Ascending aorta (tissue), 2 donors: ENCODE data around the gene CPNE7. TPM values are rescaled to one million over a fixed set of nuclear protein-coding genes. Genes with fewer than 3 reads are reported as not detected.

Experiments used
- DNase-seq, 2 donors: peaks; one replicate each; pipeline ENCODE4 v3.0.0-alpha.2; 2019; ENCODE audit warnings: low spot score in 2 of 2
- H3K27ac ChIP-seq, 2 donors: fragments of 200-600 bp; sonication (generic); one replicate each; pipeline ENCODE4 v1.5.1; 2016 to 2017; ENCODE audit warnings: mild to moderate bottlenecking in 1 of 2
- H3K27me3 ChIP-seq: fragments of 200-600 bp; sonication (generic); one replicate; pipeline ENCODE4 v1.5.1; 2017
- H3K36me3 ChIP-seq, 2 donors: fragments of 200-600 bp; sonication (generic); one replicate each; pipeline ENCODE4 v1.5.1; 2016
- H3K4me1 ChIP-seq, 2 donors: fragments of 200-600 bp; sonication (generic); one replicate each; pipeline ENCODE4 v1.5.1; 2016 to 2017; ENCODE audit warnings: mild to moderate bottlenecking in 1 of 2
- H3K4me3 ChIP-seq, 2 donors: fragments of 200-600 bp; sonication (generic); one replicate each; pipeline ENCODE4 v1.5.1; 2016 to 2017; ENCODE audit warnings: mild to moderate bottlenecking in 1 of 2
- H3K9me3 ChIP-seq, 2 donors: fragments of 200-600 bp; sonication (generic); one replicate each; pipeline ENCODE4 v1.5.1; 2016
- CTCF ChIP-seq, 3 experiments: fragments of 200-600 bp in 2 of 3; fragments of 450-650 bp in 1 of 3; sonication (generic) in 2 of 3; IDR thresholded peaks; one replicate each; pipeline ENCODE4 v1.5.1; 2016 to 2019; ENCODE audit warnings: antibody characterized with exemption in 3 of 3, mild to moderate bottlenecking in 1 of 3, moderate library complexity in 1 of 3
- intact Hi-C: fragments of 100-400 bp; cut with DNase I; formaldehyde crosslinking; loops from one replicate; pipeline ENCODE4 v1.15.1; 2023
- total RNA-seq: library from RNA; depleted of rRNA; stranded (reverse); fragments of >200 nt; gene quantifications from one replicate; pipeline ENCODE4 v1.1.0, GENCODE V29; 2016

The CPNE7 gene
- total RNA-seq, 1 donor from 2014 or later, result not detected

DNA sequence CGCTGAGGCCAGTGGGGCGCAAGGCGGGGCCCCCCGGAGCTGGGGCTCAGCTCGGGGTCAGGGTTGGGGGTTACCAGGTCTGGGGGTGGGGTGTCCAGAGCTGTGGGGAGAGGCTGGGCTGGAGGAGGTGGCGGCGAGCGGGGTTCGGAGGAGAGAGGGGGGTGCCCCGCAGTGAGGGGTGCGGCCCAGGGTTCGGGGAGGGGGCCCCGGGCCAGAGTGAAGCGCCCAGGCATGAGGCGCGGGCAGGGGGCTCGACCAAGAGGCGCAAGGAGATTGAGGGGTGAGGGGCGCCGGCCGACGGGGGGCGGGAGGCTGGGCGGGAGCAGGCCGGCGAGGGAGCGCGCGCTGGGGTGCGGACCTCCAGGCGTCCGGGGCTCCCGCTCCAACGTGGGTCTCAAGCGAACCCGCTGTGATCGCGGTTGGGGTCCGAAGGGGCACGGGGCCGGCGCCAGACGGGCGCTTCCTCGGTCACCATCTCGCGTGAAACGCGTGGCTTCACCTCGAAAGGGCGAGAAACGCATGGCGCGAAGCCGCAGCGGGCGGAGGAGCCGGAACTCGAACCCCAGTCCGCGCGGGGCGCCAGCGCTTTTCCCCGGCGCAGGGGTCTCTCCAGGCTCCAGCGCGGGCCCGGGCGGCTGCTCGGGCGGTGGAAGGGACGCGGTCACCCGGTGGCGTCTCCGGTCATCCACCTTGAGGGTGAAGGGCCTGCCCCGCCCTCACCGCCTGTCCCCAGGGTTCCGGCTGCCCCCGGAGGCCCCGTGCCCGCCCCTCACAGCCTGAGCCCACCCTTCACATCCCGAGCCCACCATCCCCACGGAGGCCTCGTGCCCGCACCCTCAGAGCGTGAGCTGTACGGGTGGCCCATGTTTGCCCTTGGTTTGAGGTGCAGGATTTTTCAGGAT lies 846 bp downstream of the CPNE7 start:
- Histone ChIP-seq H3K9me3 (no peaks in the 10 kb centered on the region), H3K4me3 (peak overlapping the region in 1 of 2 donors; percentile 38), H3K27ac (no peak overlapping the region), H3K4me1 (peaks cover 7 to 10% of the 10 kb centered on the region in 2 donors), H3K27me3 (peaks cover 4% of the 10 kb centered on the region), H3K36me3 (no peaks in the 10 kb centered on the region)
- TF ChIP-seq CTCF (IDR thresholded peaks at IDR 0.05), result no peak
- intact Hi-C loops, result no loop called here
- no peak for DNase-seq

- TF ChIP-seq CTCF (IDR thresholded peaks at IDR 0.05), result no peak
- no peak overlapping the region for H3K27ac ChIP-seq
- DNase-seq, result no peak
- no peak overlapping the region for H3K4me3 ChIP-seq
- intact Hi-C loops, result no loop called here
- peaks cover 7 to 10% of the 10 kb centered on the region in 2 donors for H3K4me1 ChIP-seq
- H3K27me3 ChIP-seq, result peaks cover 4% of the 10 kb centered on the region
- H3K9me3 ChIP-seq, result no peaks in the 10 kb centered on the region
- H3K36me3 ChIP-seq, result no peaks in the 10 kb centered on the region
These were observed 1.6 kb downstream of the CPNE7 start for GRCh38 chr16:89577055-89577759.

- H3K4me1 ChIP-seq, result peaks cover 4 to 10% of the 10 kb centered on the region in 2 donors
- H3K36me3 ChIP-seq, result no peaks in the 10 kb centered on the region
- H3K27ac ChIP-seq, result no peak overlapping the region
- DNase-seq, result no peak
- TF ChIP-seq CTCF (IDR thresholded peaks at IDR 0.05), result no peak
- H3K4me3 ChIP-seq, result no peak overlapping the region
- H3K9me3 ChIP-seq, result no peaks in the 10 kb centered on the region
- intact Hi-C loops, result no loop called here
- H3K27me3 ChIP-seq, result peaks cover 4% of the 10 kb centered on the region
These were observed 3.8 kb downstream of the CPNE7 start for GRCh38 chr16:89579351-89579750.

DNA sequence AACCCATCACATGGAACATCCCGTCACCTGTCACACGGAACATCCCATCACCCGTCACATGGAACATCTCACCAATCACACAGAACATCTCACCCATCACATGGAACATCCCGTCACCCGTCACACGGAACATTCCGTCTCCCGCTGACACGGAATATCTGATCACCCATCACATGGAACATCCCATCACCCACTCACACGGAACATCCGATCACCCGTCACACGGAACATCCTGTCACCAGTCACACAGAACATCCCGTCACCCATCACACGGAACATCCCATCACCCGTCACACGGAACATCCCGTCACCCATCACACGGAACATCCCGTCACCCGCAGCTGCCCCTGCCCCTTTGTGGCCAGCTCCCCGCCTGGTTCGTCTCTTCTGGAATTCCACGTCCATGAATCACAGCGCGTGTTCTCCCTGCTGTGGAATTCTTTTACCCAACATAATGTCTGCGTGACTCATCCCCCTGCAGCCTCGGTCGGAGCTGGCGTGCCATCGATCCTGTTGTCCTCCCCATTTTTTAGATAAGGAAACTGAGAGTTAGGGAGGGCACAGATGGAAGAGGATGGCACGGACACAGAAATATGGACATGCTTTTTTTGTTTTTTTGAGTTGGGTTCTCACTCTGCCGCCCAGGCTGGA lies 5.6 kb downstream of the CPNE7 start:
- no peaks in the 10 kb centered on the region for H3K4me1 ChIP-seq
- H3K9me3 ChIP-seq, result no peaks in the 10 kb centered on the region
- no peak for DNase-seq
- no peak overlapping the region for H3K27ac ChIP-seq
- TF ChIP-seq CTCF (IDR thresholded peaks at IDR 0.05), result no peak
- H3K36me3 ChIP-seq, result no peaks in the 10 kb centered on the region
- intact Hi-C loops, result no loop called here
- H3K27me3 ChIP-seq, result no peaks in the 10 kb centered on the region
- H3K4me3 ChIP-seq, result no peak overlapping the region

DNA sequence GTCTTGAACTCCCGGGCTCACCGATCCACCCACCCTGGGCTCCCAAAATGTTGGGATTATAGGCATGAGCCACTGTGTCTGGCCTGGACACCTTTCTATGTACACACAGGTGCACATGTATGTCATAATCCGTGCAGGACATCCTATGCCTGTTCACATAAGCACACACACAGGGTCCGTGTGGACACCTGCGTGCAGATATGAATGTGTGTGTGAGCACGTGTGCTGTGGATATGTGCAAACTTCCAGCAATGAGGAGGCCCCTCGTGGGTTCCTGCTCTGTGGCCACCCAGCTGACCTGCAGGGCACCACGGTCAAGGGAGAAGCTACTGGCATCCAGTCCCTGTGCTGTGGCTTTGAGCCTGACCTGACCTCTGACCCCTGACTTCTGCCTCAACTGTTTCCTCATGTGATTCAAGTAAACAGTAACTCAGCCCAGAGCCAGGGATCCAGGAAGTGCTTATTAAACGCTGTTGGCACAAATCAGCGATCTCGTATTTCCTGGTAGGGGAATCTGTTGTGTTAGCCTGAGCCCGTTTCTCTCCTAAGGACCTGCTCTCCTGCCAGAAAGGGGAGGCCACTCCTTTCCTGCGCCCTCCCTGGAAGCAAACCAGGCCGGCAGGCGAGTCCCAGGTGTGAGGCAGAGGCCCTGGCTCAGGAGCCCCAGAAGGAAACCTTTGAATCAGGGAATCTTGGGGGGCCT lies 6.5 kb downstream of the CPNE7 start:
- no peaks in the 10 kb centered on the region for H3K36me3 ChIP-seq
- no peaks in the 10 kb centered on the region for H3K27me3 ChIP-seq
- intact Hi-C loops, result no loop called here
- H3K9me3 ChIP-seq, result no peaks in the 10 kb centered on the region
- H3K4me1 ChIP-seq, result no peaks in the 10 kb centered on the region
- TF ChIP-seq CTCF (IDR thresholded peaks at IDR 0.05), result no peak
- DNase-seq, result no peak
- no peak overlapping the region for H3K27ac ChIP-seq
- no peak overlapping the region for H3K4me3 ChIP-seq
